Stimulated activated CD4-positive, alpha-beta T cell treated with anti-CD3 and anti-CD28 coated beads, Interleukin-15, amount 100 ng/mL, for 1 hour (primary cell): ENCODE results near the gene SIAH3.
"Not testable (repeated sequence)": the region's sequence is repeated elsewhere in the genome, so short reads cannot be mapped to it uniquely, and the experiment has no call there.

Experiments
- DNase-seq, 2 donors: peaks; one replicate each; pipeline ENCODE4 v3.0.0-alpha.2; 2020; ENCODE audit warnings: low read depth in 1 of 2, low spot score in 1 of 2

SIAH3 gene

GRCh38 chr13:45851171-45851921 lies at the start of gene SIAH3:
Gene SIAH3 (minus strand): TSS chr13:45851753. CDS start chr13:45851629, 124 bp downstream.
- no peak for DNase-seq

- DNase-seq = no peak
Measured at GRCh38 chr13:45899406-45899805, 47.9 kb upstream of the SIAH3 start.

GRCh38 chr13:45897562-45897961 lies 46.0 kb upstream of the SIAH3 start:
- DNase-seq = no peak

GRCh38 chr13:45896285-45896684 lies 44.7 kb upstream of the SIAH3 start:
- DNase-seq = no peak

GRCh38 chr13:45895881-45896280 lies 44.3 kb upstream of the SIAH3 start:
- DNase-seq = no peak

GRCh38 chr13:45892513-45892912 lies 41.0 kb upstream of the SIAH3 start:
- DNase-seq = no peak

- no peak for DNase-seq
Measured at GRCh38 chr13:45889590-45890243, 38.2 kb upstream of the SIAH3 start.

GRCh38 chr13:45886466-45886865 lies 34.9 kb upstream of the SIAH3 start:
- DNase-seq = no peak

- DNase-seq = no peak
Measured at GRCh38 chr13:45885194-45885593, 33.6 kb upstream of the SIAH3 start.

- no peak for DNase-seq
Measured at GRCh38 chr13:45882626-45883025, 31.1 kb upstream of the SIAH3 start.

GRCh38 chr13:45881353-45881752 lies 29.8 kb upstream of the SIAH3 start:
- no peak for DNase-seq

- DNase-seq = no peak
Measured at GRCh38 chr13:45880242-45880641, 28.7 kb upstream of the SIAH3 start.

- no peak for DNase-seq
Measured at GRCh38 chr13:45879666-45880065, 28.1 kb upstream of the SIAH3 start.

GRCh38 chr13:45878966-45879365 lies 27.4 kb upstream of the SIAH3 start:
- no peak for DNase-seq

GRCh38 chr13:45876781-45877180 lies 25.2 kb upstream of the SIAH3 start:
- no peak for DNase-seq

GRCh38 chr13:45875951-45876350 lies 24.4 kb upstream of the SIAH3 start:
- DNase-seq = no peak

- no peak for DNase-seq
Measured at GRCh38 chr13:45873491-45874325, 22.2 kb upstream of the SIAH3 start.

GRCh38 chr13:45872566-45872965 lies 21.0 kb upstream of the SIAH3 start:
- no peak for DNase-seq

- not testable (repeated sequence) for DNase-seq
Measured at GRCh38 chr13:45871201-45871600, 19.6 kb upstream of the SIAH3 start.

GRCh38 chr13:45870232-45870631 lies 18.7 kb upstream of the SIAH3 start:
- no peak for DNase-seq

GRCh38 chr13:45865414-45865813 lies 13.9 kb upstream of the SIAH3 start:
- no peak for DNase-seq
